Mesendoderm (in vitro differentiated cells): ENCODE results near the gene STK4.
A peak's percentile ranks its signal among the peaks of the same experiment; 100 is the strongest.

Experiments
- DNase-seq: peaks from one replicate; pipeline ENCODE4 v3.0.0; 2013
- H2AK5ac ChIP-seq: 2 replicates; pipeline ENCODE4 v1.6.1; 2013; ENCODE audit warnings: low read length, inconsistent platforms
- H2BK120ac ChIP-seq: 2 replicates; pipeline ENCODE4 v1.6.1; 2013; ENCODE audit warnings: low read depth, mild to moderate bottlenecking, low read length, moderate library complexity, mixed read lengths
- H2BK15ac ChIP-seq: replicated peaks from 2 replicates; pipeline ENCODE4 v1.6.1; 2013; ENCODE audit warnings: low read depth, mild to moderate bottlenecking, moderate library complexity
- H2BK5ac ChIP-seq: 2 replicates; pipeline ENCODE4 v1.6.1; 2013; ENCODE audit warnings: low read length, inconsistent platforms
- H3K18ac ChIP-seq: 2 replicates; pipeline ENCODE4 v1.6.1; 2013; ENCODE audit warnings: mild to moderate bottlenecking, low read length, mixed read lengths
- H3K23ac ChIP-seq: one replicate; pipeline ENCODE4 v1.6.1; 2013; ENCODE audit warnings: low read length
- H3K27ac ChIP-seq: 2 replicates; pipeline ENCODE4 v1.5.1; 2013; ENCODE audit warnings: low read depth, mild to moderate bottlenecking, inconsistent platforms, low read length, moderate library complexity
- H3K27me3 ChIP-seq: 2 replicates; pipeline ENCODE4 v1.6.1; 2013; ENCODE audit warnings: low read length, control low read depth, mild to moderate bottlenecking, inconsistent platforms; ENCODE audit not compliant: insufficient read depth, poor library complexity
- H3K36me3 ChIP-seq: 2 replicates; pipeline ENCODE4 v1.6.1; 2013; ENCODE audit warnings: low read length, inconsistent platforms; ENCODE audit not compliant: control insufficient read depth, insufficient read depth
- H3K4ac ChIP-seq: one replicate; pipeline ENCODE4 v1.6.1; 2013; ENCODE audit warnings: low read depth, mild to moderate bottlenecking, low read length, moderate library complexity
- H3K4me1 ChIP-seq: 2 replicates; pipeline ENCODE4 v1.6.1; 2013; ENCODE audit warnings: low read depth, low read length, inconsistent platforms; ENCODE audit not compliant: control insufficient read depth
- H3K4me2 ChIP-seq: 2 replicates; pipeline ENCODE4 v1.6.1; 2013; ENCODE audit warnings: low read length
- H3K4me3 ChIP-seq: 2 replicates; pipeline ENCODE4 v1.5.1; 2013; ENCODE audit warnings: mild to moderate bottlenecking, low read length
- H3K56ac ChIP-seq: one replicate; pipeline ENCODE4 v1.6.1; 2013; ENCODE audit warnings: low read length
- H3K79me1 ChIP-seq: 2 replicates; pipeline ENCODE4 v1.6.1; 2013; ENCODE audit warnings: low read length, inconsistent platforms
- H3K79me2 ChIP-seq: 2 replicates; pipeline ENCODE4 v1.6.1; 2013; ENCODE audit warnings: mild to moderate bottlenecking, low read length; ENCODE audit not compliant: control insufficient read depth, insufficient read depth
- H3K9ac ChIP-seq: 2 replicates; pipeline ENCODE4 v1.6.1; 2013; ENCODE audit warnings: low read length, inconsistent platforms
- H4K5ac ChIP-seq: one replicate; pipeline ENCODE4 v1.6.1; 2013; ENCODE audit warnings: low read length
- H4K8ac ChIP-seq: one replicate; pipeline ENCODE4 v1.6.1; 2013; ENCODE audit warnings: low read depth, mild to moderate bottlenecking, control low read depth, low read length, moderate library complexity
- WGBS: extraction: QIAGEN DNeasy Blood & Tissue Kit; methylation state at CpG from one replicate; pipeline ENCODE4 v1.1.7; 2013; ENCODE audit warnings: low lambda C conversion rate, missing lambda C conversion rate; ENCODE audit not compliant: insufficient coverage; ENCODE audit errors: extremely low coverage; 5-methylcytosine and 5-hydroxymethylcytosine counted together

The STK4 gene

DNA sequence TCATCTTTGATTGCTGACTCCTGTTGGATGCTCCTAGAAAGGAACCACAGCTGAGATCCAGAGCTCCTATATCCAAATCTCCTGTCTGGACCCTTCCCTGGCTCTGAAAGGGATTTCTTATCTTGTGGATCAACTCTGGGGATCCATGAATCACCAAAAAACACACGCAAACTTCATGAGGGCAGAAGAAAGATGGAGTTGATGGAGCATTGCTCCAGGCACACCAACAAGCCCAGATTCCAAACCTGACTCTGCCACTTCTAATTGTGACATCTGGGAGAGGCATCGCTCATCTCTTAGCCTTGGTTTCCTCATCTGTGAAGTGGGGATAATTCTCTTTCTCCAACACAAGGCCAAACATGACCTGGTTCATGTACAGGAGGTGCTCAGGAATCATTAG, 127.9 kb downstream of the STK4 start:
- no peaks in the 10 kb centered on the region for H3K79me2 ChIP-seq

DNA sequence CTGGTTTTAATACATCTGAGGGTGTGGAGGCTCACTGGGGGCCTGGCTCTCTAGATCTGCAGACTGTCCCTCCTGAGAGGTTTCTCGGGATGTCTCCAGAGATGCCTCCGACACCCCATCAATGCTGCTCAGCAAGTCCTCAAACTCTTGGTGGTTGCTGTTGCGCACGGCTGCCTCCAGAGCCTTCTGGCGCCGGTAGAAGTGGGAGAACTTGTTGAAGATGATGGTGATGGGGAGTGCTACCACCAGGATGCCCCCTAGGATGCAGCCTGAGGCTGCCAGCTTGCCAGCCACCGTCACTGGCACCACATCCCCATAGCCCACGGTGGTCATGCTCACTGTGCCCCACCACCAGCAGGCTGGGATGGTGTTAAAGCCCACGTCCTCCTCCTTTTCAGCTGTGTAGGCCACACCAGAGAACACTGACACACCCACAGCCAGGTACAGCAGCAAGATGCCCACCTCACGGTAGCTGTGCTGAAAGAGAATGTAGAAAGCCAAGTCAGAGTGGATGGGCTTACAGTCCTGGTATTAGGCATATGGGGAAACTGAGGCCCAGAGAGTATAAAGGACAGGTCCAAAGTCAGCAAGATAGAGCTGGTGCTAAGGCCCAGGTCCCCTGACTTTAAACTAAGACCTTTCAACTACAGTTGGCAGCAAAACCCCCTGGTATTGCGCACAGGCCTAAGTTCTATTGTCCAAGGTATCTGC, 128.7 kb downstream of the STK4 start:
- Histone ChIP-seq H3K4ac (no peak overlapping the region), H4K8ac (no peak overlapping the region), H2BK5ac (no peak overlapping the region), H3K56ac (no peak overlapping the region), H3K79me2 (no peaks in the 10 kb centered on the region), H3K4me1 (no peaks in the 10 kb centered on the region), H3K36me3 (no peaks in the 10 kb centered on the region), H2AK5ac (no peak overlapping the region), H2BK120ac (no peak overlapping the region), H3K18ac (no peak overlapping the region), H3K4me2 (no peak overlapping the region), H3K4me3 (no peak overlapping the region), H3K79me1 (no peaks in the 10 kb centered on the region), H2BK15ac (no peak overlapping the region), H4K5ac (no peak overlapping the region), H3K23ac (peak overlapping the region; percentile 74), H3K27ac (no peak overlapping the region), H3K9ac (no peak overlapping the region), H3K27me3 (no peaks in the 10 kb centered on the region)
- no CpG with 5 or more reads among the region's 11 CpGs for WGBS
- DNase-seq, result no peak

More for the DNA sequence above, 127.9 kb downstream of the STK4 start:
- H4K5ac ChIP-seq, result no peak overlapping the region
- H3K9ac ChIP-seq, result no peak overlapping the region
- no peak overlapping the region for H3K4me2 ChIP-seq
- no peaks in the 10 kb centered on the region for H3K4me1 ChIP-seq
- H2BK120ac ChIP-seq, result no peak overlapping the region
- H2BK15ac ChIP-seq, result no peak overlapping the region
- no peaks in the 10 kb centered on the region for H3K36me3 ChIP-seq
- no peak overlapping the region for H2AK5ac ChIP-seq
- H3K4me3 ChIP-seq, result no peak overlapping the region
- no peaks in the 10 kb centered on the region for H3K79me1 ChIP-seq
- no peak overlapping the region for H3K18ac ChIP-seq
- no peak overlapping the region for H2BK5ac ChIP-seq
- no peak overlapping the region for H3K4ac ChIP-seq
- DNase-seq, result no peak
- H3K27ac ChIP-seq, result no peak overlapping the region
- WGBS, result no CpG with 5 or more reads among the region's 2 CpGs
- no peak overlapping the region for H3K56ac ChIP-seq
- H3K23ac ChIP-seq, result no peak overlapping the region
- no peaks in the 10 kb centered on the region for H3K27me3 ChIP-seq
- H4K8ac ChIP-seq, result no peak overlapping the region

DNA sequence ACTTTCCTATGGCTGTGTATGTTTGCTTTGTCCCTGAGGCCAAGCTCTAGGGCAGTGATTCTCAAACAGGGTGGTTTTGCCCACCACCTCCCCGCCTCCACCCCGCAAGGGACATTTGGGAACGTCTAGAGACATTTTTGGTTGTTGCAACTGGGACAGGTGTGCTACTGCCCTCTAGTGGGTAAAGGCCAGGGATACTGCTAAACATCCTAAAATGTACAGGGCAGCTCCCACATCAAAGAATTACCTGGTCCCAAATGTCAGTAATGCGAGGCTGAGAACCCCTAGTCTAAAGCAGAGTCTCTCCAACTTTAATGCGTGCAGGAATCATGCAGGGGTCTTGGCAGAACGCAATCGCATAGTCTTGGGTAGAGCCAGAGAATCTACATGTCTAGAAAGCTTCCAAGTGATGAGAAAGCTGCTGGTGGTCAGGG, 129.5 kb downstream of the STK4 start:
- Histone ChIP-seq H3K4me1 (no peaks in the 10 kb centered on the region), H3K4me3 (no peak overlapping the region), H3K23ac (no peak overlapping the region), H3K18ac (no peak overlapping the region), H3K56ac (no peak overlapping the region), H2BK5ac (no peak overlapping the region), H2AK5ac (no peak overlapping the region), H4K8ac (no peak overlapping the region), H3K4me2 (no peak overlapping the region), H3K79me2 (no peaks in the 10 kb centered on the region), H3K27me3 (no peaks in the 10 kb centered on the region), H3K36me3 (no peaks in the 10 kb centered on the region), H2BK15ac (no peak overlapping the region), H4K5ac (no peak overlapping the region), H3K79me1 (no peaks in the 10 kb centered on the region), H3K27ac (no peak overlapping the region), H3K9ac (no peak overlapping the region), H2BK120ac (no peak overlapping the region), H3K4ac (no peak overlapping the region)
- DNase-seq, result peak; percentile 80
- WGBS, result no CpG with 5 or more reads among the region's 7 CpGs

DNA sequence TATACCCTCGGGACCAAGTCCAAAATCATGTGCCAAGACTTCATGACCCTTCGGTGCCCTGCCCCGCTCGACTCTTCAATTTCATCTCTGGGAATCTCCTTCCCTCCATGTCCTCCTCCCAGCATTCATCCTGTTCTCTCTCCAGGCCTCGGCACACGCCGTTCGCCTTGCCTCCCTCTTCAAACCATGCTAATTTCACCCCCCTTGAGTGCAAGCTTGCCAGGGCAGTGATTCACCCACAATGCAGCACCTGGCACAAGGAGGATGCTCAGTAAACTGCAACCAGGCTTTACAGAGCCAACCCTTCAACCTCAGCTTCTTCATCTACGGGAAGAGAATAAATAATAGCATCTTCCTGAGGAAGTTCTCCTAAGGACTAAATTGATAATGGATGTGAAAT, 130.5 kb downstream of the STK4 start:
- Histone ChIP-seq H4K5ac (no peak overlapping the region), H3K4ac (no peak overlapping the region), H3K56ac (no peak overlapping the region), H3K27me3 (no peaks in the 10 kb centered on the region), H4K8ac (no peak overlapping the region), H3K36me3 (no peaks in the 10 kb centered on the region), H3K9ac (no peak overlapping the region), H3K4me2 (no peak overlapping the region), H3K4me1 (peaks cover 1% of the 10 kb centered on the region), H3K18ac (no peak overlapping the region), H3K23ac (no peak overlapping the region), H3K79me2 (no peaks in the 10 kb centered on the region), H3K79me1 (no peaks in the 10 kb centered on the region), H2AK5ac (no peak overlapping the region), H2BK5ac (no peak overlapping the region), H2BK15ac (no peak overlapping the region), H3K27ac (no peak overlapping the region), H3K4me3 (no peak overlapping the region), H2BK120ac (no peak overlapping the region)
- DNase-seq, result no peak
- no CpG with 5 or more reads among the region's 9 CpGs for WGBS

DNA sequence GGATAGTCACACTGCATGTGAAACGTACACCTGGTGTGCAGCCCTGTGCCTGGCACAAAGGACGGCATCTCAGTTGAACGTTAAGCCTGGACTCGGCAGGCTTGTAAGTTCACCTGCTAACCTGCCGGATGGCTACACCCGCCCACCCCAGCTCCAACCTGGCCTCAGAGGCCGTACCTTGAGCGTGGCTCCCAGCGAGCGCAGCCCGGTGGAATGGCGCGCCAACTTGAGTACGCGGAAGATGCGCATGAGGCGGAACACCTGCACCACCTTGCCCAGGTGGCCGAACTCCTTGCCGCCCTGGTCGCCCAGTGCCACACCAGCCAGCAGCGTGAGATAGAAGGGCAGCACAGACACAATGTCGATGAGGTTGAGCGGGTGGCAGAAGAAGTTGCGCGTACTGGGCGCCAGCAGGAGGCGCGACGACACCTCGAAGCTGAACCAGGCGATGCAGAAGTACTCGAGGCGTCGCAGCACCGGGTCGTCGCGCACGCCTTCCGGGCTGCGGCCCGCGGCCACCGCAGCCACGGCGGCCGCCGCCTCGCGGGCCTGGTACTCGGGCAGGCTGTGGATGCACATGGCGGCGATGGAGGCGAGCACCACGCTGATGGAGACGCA, 131.3 kb downstream of the STK4 start:
- Histone ChIP-seq H2BK15ac (no peak overlapping the region), H3K27me3 (no peaks in the 10 kb centered on the region), H4K8ac (no peak overlapping the region), H4K5ac (no peak overlapping the region), H3K79me1 (no peaks in the 10 kb centered on the region), H3K9ac (no peak overlapping the region), H2BK5ac (no peak overlapping the region), H3K79me2 (no peaks in the 10 kb centered on the region), H3K4ac (no peak overlapping the region), H3K23ac (no peak overlapping the region), H3K27ac (no peak overlapping the region), H2BK120ac (no peak overlapping the region), H3K56ac (no peak overlapping the region), H2AK5ac (no peak overlapping the region), H3K4me1 (peaks cover 1% of the 10 kb centered on the region), H3K4me3 (no peak overlapping the region), H3K4me2 (no peak overlapping the region), H3K36me3 (no peaks in the 10 kb centered on the region), H3K18ac (no peak overlapping the region)
- DNase-seq, result peak; percentile 45
- WGBS, result no CpG with 5 or more reads among the region's 56 CpGs
